NCI-H226 (cell line): ENCODE results near the gene TRIM10.
"Not testable (repeated sequence)": the region's sequence is repeated elsewhere in the genome, so short reads cannot be mapped to it uniquely, and the experiment has no call there.

Experiments
- DNase-seq: peaks from one replicate; pipeline ENCODE4 v3.0.0-alpha.2; 2015

Gene TRIM10

GRCh38 chr6:30171677-30172471 is 10.9 kb upstream of the TRIM10 start:
- no peak for DNase-seq

- no peak for DNase-seq
These were observed 8.9 kb upstream of the TRIM10 start for GRCh38 chr6:30169658-30170614.

GRCh38 chr6:30168741-30169140 is 7.7 kb upstream of the TRIM10 start:
- no peak for DNase-seq

GRCh38 chr6:30167101-30167500 is 6.1 kb upstream of the TRIM10 start:
- DNase-seq, result no peak

GRCh38 chr6:30165238-30165637 is 4.2 kb upstream of the TRIM10 start:
- not testable (repeated sequence) for DNase-seq

- DNase-seq, result no peak
These were observed 3.7 kb upstream of the TRIM10 start for GRCh38 chr6:30164714-30165113.

- peak; percentile 48 for DNase-seq
These were observed 3.1 kb upstream of the TRIM10 start for GRCh38 chr6:30163918-30164654.

GRCh38 chr6:30163090-30163917 is 2.3 kb upstream of the TRIM10 start, which contains the start of gene TRIM15:
Gene TRIM15 (plus strand): TSS chr6:30163546. CDS start chr6:30163685, 139 bp downstream.
- no peak for DNase-seq

GRCh38 chr6:30162265-30163089 is 1.5 kb upstream of the TRIM10 start:
- no peak for DNase-seq

- no peak for DNase-seq
These were observed 815 bp downstream of the TRIM10 start for GRCh38 chr6:30160008-30160784.

GRCh38 chr6:30158475-30159040 is 2.5 kb downstream of the TRIM10 start:
- no peak for DNase-seq

- DNase-seq, result no peak
These were observed 3.0 kb downstream of the TRIM10 start for GRCh38 chr6:30157999-30158398.

GRCh38 chr6:30157581-30157980 is 3.4 kb downstream of the TRIM10 start:
- no peak for DNase-seq

GRCh38 chr6:30156774-30157173 is 4.2 kb downstream of the TRIM10 start:
- DNase-seq, result no peak

- peak; percentile 74 for DNase-seq
These were observed 4.8 kb downstream of the TRIM10 start for GRCh38 chr6:30156262-30156599.

- no peak for DNase-seq
These were observed 5.3 kb downstream of the TRIM10 start for GRCh38 chr6:30155520-30156261.

GRCh38 chr6:30154709-30155519 is 6.1 kb downstream of the TRIM10 start:
- peak; percentile 90 for DNase-seq

GRCh38 chr6:30154061-30154460 is 7.0 kb downstream of the TRIM10 start:
- no peak for DNase-seq
